Measurements from ENCODE around the gene WDR76. TPM values are rescaled to one million over a fixed set of nuclear protein-coding genes. Genes with fewer than 3 reads are reported as not detected.

Gene WDR76
- polyA plus RNA-seq, 4 donors = 13.7 to 15.7 (median 14.7) TPM

- no peak for DNase-seq (ENCODE audit: low read depth in 4 of 4, low spot score in 2 of 4)
These were observed 46.8 kb downstream of the WDR76 start for GRCh38 chr15:43873651-43874050.

- DNase-seq (ENCODE audit: low read depth in 4 of 4, low spot score in 2 of 4) = no peak
These were observed 50.1 kb downstream of the WDR76 start for GRCh38 chr15:43876872-43877271.

GRCh38 chr15:43877371-43877770, 50.6 kb downstream of the WDR76 start:
- no peak for DNase-seq (ENCODE audit: low read depth in 4 of 4, low spot score in 2 of 4)

GRCh38 chr15:43878446-43878845, 51.6 kb downstream of the WDR76 start:
- DNase-seq (ENCODE audit: low read depth in 4 of 4, low spot score in 2 of 4) = no peak

- DNase-seq (ENCODE audit: low read depth in 4 of 4, low spot score in 2 of 4) = no peak
These were observed 52.9 kb downstream of the WDR76 start for GRCh38 chr15:43879386-43880355.

GRCh38 chr15:43880406-43881194, 53.8 kb downstream of the WDR76 start:
- DNase-seq (ENCODE audit: low read depth in 4 of 4, low spot score in 2 of 4) = no peak

GRCh38 chr15:43881245-43881644, 54.4 kb downstream of the WDR76 start:
- DNase-seq (ENCODE audit: low read depth in 4 of 4, low spot score in 2 of 4) = no peak

- no peak for DNase-seq (ENCODE audit: low read depth in 4 of 4, low spot score in 2 of 4)
These were observed 55.1 kb downstream of the WDR76 start for GRCh38 chr15:43881944-43882343.

- DNase-seq (ENCODE audit: low read depth in 4 of 4, low spot score in 2 of 4) = no peak
These were observed 56.8 kb downstream of the WDR76 start for GRCh38 chr15:43883571-43883970.

- DNase-seq (ENCODE audit: low read depth in 4 of 4, low spot score in 2 of 4) = no peak
These were observed 59.8 kb downstream of the WDR76 start for GRCh38 chr15:43886558-43886957.

- DNase-seq (ENCODE audit: low read depth in 4 of 4, low spot score in 2 of 4) = no peak
These were observed 61.1 kb downstream of the WDR76 start for GRCh38 chr15:43887901-43888300.

- DNase-seq (ENCODE audit: low read depth in 4 of 4, low spot score in 2 of 4) = no peak
These were observed 62.2 kb downstream of the WDR76 start for GRCh38 chr15:43889042-43889441.

GRCh38 chr15:43893956-43894355, 67.2 kb downstream of the WDR76 start:
- DNase-seq (ENCODE audit: low read depth in 4 of 4, low spot score in 2 of 4) = no peak

GRCh38 chr15:43895586-43895985, 68.8 kb downstream of the WDR76 start:
- DNase-seq (ENCODE audit: low read depth in 4 of 4, low spot score in 2 of 4) = no peak

GRCh38 chr15:43896543-43896942, 69.7 kb downstream of the WDR76 start:
- no peak for DNase-seq (ENCODE audit: low read depth in 4 of 4, low spot score in 2 of 4)

- DNase-seq (ENCODE audit: low read depth in 4 of 4, low spot score in 2 of 4) = no peak
These were observed 72.1 kb downstream of the WDR76 start for GRCh38 chr15:43898891-43899290.

GRCh38 chr15:43899928-43900327, 73.1 kb downstream of the WDR76 start:
- no peak for DNase-seq (ENCODE audit: low read depth in 4 of 4, low spot score in 2 of 4)

- DNase-seq (ENCODE audit: low read depth in 4 of 4, low spot score in 2 of 4) = no peak
These were observed 74.2 kb downstream of the WDR76 start for GRCh38 chr15:43900996-43901395.

GRCh38 chr15:43901495-43901894, 74.7 kb downstream of the WDR76 start:
- no peak for DNase-seq (ENCODE audit: low read depth in 4 of 4, low spot score in 2 of 4)

GRCh38 chr15:43903864-43904290, 77.1 kb downstream of the WDR76 start:
- peak in 3 of 4 donors; percentile 37 to 52 (median 44) for DNase-seq (ENCODE audit: low read depth in 4 of 4, low spot score in 2 of 4)

- no peak for DNase-seq (ENCODE audit: low read depth in 4 of 4, low spot score in 2 of 4)
These were observed 79.0 kb downstream of the WDR76 start for GRCh38 chr15:43905755-43906154.
